Ishikawa (cell line): Measurements from ENCODE around the gene SETBP1.

Source experiments
- CEBPB ChIP-seq: IDR thresholded peaks from 2 replicates; pipeline ENCODE4 v1.6.1; 2012
- CREB1 ChIP-seq: IDR thresholded peaks from 2 replicates; pipeline ENCODE4 v1.6.1; 2012; ENCODE audit warnings: low read depth
- EGR1 ChIP-seq: IDR thresholded peaks from 2 replicates; pipeline ENCODE4 v1.6.1; 2012
- EP300 ChIP-seq: IDR thresholded peaks from 2 replicates; pipeline ENCODE4 v1.6.1; 2012; ENCODE audit warnings: borderline replicate concordance
- FOXM1 ChIP-seq: IDR thresholded peaks from 2 replicates; pipeline ENCODE4 v1.6.1; 2012; ENCODE audit warnings: low read depth, borderline replicate concordance
- MAX ChIP-seq: IDR thresholded peaks from 2 replicates; pipeline ENCODE4 v1.6.1; 2012
- NFIC ChIP-seq: IDR thresholded peaks from 2 replicates; pipeline ENCODE4 v1.6.1; 2012
- RAD21 ChIP-seq: IDR thresholded peaks from 2 replicates; pipeline ENCODE4 v1.6.1; 2012; ENCODE audit warnings: low read depth
- REST ChIP-seq: IDR thresholded peaks from 2 replicates; pipeline ENCODE4 v1.6.1; 2012; ENCODE audit warnings: low read depth, mild to moderate bottlenecking
- TAF1 ChIP-seq: IDR thresholded peaks from 2 replicates; pipeline ENCODE4 v1.6.1; 2012; ENCODE audit warnings: low read depth, mild to moderate bottlenecking
- TCF12 ChIP-seq: IDR thresholded peaks from 2 replicates; pipeline ENCODE4 v1.6.1; 2012; ENCODE audit warnings: low read depth
- TEAD4 ChIP-seq: IDR thresholded peaks from 2 replicates; pipeline ENCODE4 v1.6.1; 2012
- YY1 ChIP-seq: IDR thresholded peaks from 2 replicates; pipeline ENCODE4 v1.6.1; 2012; ENCODE audit warnings: low read depth
- ZBTB7A ChIP-seq: IDR thresholded peaks from 2 replicates; pipeline ENCODE4 v1.6.1; 2012; ENCODE audit warnings: low read depth
- TF ChIP-seq, protein P1 (sequence below): IDR thresholded peaks from 2 replicates; pipeline ENCODE4 v1.6.1; 2012

Gene SETBP1

DNA sequence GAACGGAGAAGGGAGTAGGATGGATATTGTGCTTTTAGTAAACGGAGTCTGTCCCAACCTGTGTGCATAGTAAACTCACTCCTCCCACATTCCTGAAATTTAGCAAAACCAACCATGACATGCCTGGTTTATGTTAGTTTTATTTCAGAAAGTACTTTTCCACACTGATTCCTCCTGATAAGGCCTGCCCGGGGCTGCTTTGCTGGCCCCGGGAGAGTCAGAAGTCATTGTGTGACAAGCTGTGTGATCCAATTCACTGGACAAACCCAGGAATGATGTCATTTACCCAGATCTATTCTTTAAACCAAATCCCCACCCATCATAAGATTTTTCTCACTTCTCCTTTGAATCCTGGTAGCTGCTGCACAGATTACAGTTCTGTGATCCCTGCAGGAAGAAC, 109.0 kb downstream of the SETBP1 start:
- TF ChIP-seq YY1 (no peak), CEBPB (no peak), EP300 (no peak), TEAD4 (no peak), MAX (no peak), REST (no peak), TAF1 (no peak), ZBTB7A (no peak), FOXM1 (no peak), EGR1 (no peak), TCF12 (no peak), NFIC (no peak), RAD21 (no peak), CREB1 (no peak)
- TF ChIP-seq, protein P1, sequence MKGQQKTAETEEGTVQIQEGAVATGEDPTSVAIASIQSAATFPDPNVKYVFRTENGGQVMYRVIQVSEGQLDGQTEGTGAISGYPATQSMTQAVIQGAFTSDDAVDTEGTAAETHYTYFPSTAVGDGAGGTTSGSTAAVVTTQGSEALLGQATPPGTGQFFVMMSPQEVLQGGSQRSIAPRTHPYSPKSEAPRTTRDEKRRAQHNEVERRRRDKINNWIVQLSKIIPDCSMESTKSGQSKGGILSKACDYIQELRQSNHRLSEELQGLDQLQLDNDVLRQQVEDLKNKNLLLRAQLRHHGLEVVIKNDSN = no peak

GRCh38 chr18:44790860-44791259, 110.2 kb downstream of the SETBP1 start:
- TF ChIP-seq CEBPB (no peak), FOXM1 (no peak), MAX (no peak), TCF12 (no peak), CREB1 (no peak)

- TF ChIP-seq, protein P1 = no peak
- no peak for TF ChIP-seq EGR1
- TF ChIP-seq YY1 = no peak
- TF ChIP-seq TAF1 = no peak
- TF ChIP-seq ZBTB7A = no peak
- TF ChIP-seq EP300 = no peak
- no peak for TF ChIP-seq FOXM1
- TF ChIP-seq MAX = no peak
- TF ChIP-seq CREB1 = no peak
- TF ChIP-seq NFIC = no peak
- TF ChIP-seq REST = no peak
- TF ChIP-seq TEAD4 = no peak
- TF ChIP-seq RAD21 = no peak
- no peak for TF ChIP-seq TCF12
- no peak for TF ChIP-seq CEBPB
Observed at GRCh38 chr18:44791520-44791919, 110.8 kb downstream of the SETBP1 start.

DNA sequence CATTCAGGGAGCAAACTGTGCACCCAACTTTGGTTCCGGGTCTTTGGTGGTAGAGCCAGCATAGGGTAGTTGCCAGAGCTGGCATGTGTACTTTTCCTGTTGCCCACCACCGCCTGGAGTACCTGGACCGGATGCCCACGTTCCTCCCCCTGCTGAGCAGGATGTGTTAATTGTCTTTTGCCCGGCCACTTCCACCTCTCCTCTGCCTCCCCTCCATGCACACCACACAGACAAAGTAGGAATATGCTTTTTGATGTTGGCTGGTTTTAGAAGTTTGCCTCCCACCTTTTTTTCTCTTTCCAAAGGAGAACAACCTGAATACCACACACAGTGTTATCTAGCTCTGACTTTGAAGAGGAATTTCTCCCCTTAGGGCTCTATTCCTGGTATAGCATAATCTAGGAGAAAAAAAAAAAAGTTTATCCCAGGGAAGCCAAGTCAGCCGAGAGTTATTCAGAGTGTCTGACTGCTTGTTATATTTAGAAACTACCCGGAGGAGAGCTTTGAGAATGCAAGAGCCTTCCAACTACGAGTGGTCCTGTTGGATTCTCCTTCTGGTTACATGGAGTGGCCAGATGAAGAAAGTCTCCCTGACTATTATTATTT, 111.9 kb downstream of the SETBP1 start:
- TF ChIP-seq MAX = no peak
- no peak for TF ChIP-seq RAD21
- no peak for TF ChIP-seq NFIC
- no peak for TF ChIP-seq CREB1
- TF ChIP-seq REST = no peak
- TF ChIP-seq FOXM1 = no peak
- TF ChIP-seq EP300 = no peak
- TF ChIP-seq TAF1 = no peak
- TF ChIP-seq, protein P1 = no peak
- TF ChIP-seq YY1 = no peak
- TF ChIP-seq TEAD4 = no peak
- no peak for TF ChIP-seq CEBPB
- no peak for TF ChIP-seq ZBTB7A
- TF ChIP-seq EGR1 = no peak
- TF ChIP-seq TCF12 = no peak
